Stimulated activated CD4-positive, alpha-beta T cell treated with anti-CD3 and anti-CD28 coated beads, Interleukin-12 subunit alpha, Interleukin-12 subunit beta, amount 100 ng/mL, for 4 hours (primary cell): ENCODE results near the gene LZTS2.

ENCODE experiments used
- DNase-seq: peaks from one replicate; pipeline ENCODE4 v3.0.0-alpha.2; 2020

The LZTS2 gene

GRCh38 chr10:100998991-100999741 lies 442 bp upstream of the LZTS2 start:
- DNase-seq: peak; percentile 78

DNA sequence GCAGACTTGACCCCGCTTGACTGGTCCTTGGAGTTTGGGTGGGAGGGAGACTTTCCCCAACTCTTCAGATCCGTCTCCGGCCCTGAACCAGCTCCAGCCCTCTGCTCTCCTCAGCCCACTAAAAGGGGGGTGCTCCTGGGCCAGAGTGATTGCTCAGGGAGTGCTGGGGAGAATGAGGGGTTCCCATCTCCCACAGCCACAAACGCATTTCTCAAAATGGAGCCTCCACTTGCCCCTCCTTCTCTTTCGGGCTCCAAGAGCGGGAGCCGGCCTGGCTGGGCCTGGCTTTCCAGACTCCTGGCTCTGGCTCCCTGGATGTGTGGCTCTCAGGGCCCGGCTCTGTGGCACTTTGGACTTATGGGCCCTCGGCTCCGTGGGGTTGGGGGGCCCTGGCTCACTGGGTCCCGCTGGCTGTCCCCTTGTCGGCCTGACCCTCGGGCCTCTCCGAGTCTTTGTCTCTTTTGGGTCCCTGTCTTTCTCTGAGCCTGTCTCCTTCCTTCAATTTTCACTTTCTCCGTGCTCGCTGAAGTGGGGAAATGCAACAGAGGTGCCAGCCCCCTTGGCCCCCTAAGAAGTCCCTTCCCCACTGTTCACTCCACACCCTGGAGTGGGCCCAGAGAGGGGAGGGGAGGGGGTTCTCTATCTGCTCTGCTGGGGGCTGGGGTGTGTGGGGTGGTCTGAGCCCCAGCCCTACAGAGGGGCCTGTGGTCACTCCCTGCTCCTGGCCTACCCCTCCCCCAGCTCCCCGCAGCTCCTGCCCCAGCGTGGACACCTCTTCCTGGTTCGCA lies 713 bp downstream of the LZTS2 start:
- DNase-seq: no peak

DNA sequence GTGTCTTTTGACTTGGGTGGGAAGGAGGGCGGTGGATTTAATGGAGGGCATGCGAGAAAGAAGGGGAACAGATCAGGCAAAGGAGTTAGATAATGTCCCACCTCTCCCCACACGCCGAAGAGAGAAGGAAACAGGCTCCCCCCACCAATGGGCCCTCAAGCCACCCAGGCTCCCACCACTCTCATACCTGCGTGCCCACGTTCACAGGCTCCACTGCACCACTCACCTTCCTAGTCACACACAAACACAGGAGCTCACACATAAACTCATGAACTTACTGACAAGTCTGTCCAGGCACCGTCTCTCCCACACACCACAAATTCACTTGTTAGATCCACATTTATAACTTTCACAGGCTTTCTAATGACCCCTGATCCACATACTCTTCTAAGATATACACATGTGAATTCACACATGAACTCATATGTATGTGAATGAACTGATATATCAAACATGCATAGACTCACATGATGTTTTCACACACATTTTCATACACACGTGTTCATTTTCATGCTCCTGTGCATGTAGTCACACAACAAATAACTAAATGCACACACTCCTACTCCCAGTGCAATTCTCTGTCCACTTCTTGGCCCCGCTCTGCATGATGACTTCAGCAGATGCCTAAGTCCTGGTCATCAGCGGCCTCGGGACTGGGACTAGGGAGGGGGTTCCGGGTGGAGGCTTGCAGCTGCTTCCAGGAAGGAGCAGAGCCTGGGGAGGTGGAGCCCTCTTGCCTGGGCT lies 1.5 kb downstream of the LZTS2 start:
- no peak for DNase-seq

DNA sequence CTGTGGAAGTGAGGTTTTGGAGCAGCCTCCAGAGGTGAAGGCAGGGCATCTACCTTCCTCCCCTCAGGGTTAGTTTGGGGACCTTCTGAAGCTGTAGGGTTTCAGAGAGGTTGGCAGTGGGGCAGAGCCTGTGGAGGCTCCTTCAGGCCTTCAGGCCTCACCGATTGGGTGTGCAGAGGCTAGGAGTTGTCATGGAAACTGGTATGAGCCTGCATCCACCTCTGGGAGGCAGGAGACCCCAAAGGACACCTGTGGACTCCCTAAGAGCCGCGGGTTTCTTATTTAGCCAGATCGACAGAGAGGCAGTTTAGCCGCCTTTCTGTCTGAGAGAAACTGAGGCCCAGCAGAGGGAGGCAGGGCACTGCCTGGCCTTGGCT lies 2.0 kb downstream of the LZTS2 start:
- no peak for DNase-seq

DNA sequence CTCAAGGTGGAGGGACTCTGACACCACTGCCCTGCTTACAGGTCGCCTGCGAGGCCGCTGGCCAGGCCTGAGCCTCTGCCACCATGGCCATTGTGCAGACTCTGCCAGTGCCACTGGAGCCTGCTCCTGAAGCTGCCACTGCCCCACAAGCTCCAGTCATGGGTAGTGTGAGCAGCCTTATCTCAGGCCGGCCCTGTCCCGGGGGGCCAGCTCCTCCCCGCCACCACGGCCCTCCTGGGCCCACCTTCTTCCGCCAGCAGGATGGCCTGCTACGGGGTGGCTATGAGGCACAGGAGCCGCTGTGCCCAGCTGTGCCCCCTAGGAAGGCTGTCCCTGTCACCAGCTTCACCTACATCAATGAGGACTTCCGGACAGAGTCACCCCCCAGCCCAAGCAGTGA lies 2.8 kb downstream of the LZTS2 start:
- no peak for DNase-seq

DNA sequence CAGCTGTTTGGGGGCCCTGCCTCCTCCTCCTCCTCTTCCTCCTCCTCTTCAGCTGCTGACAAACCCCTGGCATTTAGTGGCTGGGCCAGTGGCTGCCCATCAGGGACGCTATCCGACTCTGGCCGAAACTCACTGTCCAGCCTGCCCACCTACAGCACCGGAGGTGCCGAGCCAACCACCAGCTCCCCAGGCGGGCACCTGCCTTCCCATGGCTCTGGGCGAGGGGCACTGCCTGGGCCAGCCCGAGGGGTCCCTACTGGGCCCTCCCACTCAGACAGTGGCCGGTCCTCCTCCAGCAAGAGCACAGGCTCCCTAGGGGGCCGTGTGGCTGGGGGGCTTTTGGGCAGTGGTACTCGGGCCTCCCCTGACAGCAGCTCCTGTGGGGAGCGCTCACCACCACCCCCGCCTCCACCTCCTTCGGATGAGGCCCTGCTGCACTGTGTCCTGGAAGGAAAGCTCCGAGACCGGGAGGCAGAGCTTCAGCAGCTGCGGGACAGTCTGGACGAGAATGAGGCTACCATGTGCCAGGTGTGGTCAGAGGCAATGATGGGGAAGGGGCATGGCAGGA lies 4.1 kb downstream of the LZTS2 start:
- no peak for DNase-seq

DNA sequence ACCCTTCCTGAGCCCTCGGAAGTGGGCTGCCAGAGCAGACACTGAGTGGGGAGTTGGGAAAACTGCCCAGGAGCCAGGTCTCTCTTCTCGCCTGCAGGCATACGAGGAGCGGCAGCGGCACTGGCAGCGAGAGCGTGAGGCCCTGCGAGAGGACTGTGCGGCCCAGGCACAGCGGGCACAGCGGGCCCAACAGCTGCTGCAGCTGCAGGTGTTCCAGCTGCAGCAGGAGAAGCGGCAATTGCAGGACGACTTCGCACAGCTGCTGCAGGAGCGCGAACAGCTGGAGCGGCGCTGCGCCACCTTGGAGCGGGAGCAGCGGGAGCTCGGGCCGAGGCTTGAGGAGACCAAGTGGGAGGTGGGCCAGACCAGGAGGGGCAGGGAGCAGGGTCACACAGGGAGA lies 5.8 kb downstream of the LZTS2 start:
- no peak for DNase-seq

- no peak for DNase-seq
Measured at GRCh38 chr10:101005869-101006567, 6.4 kb downstream of the LZTS2 start.

DNA sequence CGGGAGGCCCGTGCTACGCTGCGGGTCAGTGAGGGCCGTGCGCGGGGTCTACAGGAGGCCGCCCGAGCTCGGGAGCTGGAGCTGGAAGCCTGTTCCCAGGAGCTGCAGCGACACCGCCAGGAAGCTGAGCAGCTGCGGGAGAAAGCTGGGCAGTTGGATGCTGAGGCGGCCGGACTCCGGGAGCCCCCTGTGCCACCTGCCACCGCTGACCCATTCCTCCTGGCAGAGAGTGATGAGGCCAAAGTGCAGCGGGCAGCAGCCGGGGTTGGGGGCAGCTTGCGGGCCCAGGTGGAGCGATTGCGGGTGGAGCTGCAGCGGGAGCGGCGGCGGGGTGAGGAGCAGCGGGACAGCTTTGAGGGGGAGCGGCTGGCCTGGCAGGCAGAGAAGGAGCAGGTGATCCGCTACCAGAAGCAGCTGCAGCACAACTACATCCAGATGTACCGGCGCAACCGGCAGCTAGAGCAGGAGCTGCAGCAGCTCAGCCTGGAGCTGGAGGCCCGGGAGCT lies 7.0 kb downstream of the LZTS2 start:
- no peak for DNase-seq

DNA sequence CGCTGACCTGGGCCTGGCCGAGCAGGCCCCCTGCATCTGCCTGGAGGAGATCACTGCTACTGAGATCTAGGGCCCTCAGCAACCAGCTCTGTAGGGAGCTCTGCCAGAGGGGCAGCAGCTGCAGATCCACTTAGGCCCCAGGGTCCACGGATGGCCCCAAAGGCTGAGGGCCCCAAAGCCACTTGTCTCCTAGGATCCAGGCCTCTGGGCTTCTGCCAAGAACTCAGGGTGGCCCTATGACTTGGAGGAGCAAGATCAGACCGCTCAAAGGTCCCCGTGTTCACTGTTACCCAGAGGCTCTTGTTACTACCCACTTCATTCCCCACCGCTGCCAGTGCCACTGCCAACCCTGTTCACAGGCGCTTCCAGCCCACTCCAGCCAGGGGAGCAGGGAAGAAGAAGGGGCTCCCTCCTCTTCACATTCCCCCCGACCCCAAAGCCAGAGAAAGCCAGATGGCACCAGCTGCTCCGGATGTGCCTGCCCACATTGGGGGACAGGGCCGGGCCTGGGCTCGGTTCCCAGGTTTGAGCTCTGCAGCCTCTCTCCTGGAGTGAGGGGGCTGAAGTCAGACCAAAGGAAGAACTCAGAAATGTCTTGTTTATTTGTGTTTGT lies 7.6 kb downstream of the LZTS2 start:
- no peak for DNase-seq

GRCh38 chr10:101007915-101008822 lies 8.6 kb downstream of the LZTS2 start:
- no peak for DNase-seq

- DNase-seq: no peak
Measured at GRCh38 chr10:101008823-101009423, 9.3 kb downstream of the LZTS2 start.

GRCh38 chr10:101010329-101010728 lies 10.7 kb downstream of the LZTS2 start:
- DNase-seq: no peak

DNA sequence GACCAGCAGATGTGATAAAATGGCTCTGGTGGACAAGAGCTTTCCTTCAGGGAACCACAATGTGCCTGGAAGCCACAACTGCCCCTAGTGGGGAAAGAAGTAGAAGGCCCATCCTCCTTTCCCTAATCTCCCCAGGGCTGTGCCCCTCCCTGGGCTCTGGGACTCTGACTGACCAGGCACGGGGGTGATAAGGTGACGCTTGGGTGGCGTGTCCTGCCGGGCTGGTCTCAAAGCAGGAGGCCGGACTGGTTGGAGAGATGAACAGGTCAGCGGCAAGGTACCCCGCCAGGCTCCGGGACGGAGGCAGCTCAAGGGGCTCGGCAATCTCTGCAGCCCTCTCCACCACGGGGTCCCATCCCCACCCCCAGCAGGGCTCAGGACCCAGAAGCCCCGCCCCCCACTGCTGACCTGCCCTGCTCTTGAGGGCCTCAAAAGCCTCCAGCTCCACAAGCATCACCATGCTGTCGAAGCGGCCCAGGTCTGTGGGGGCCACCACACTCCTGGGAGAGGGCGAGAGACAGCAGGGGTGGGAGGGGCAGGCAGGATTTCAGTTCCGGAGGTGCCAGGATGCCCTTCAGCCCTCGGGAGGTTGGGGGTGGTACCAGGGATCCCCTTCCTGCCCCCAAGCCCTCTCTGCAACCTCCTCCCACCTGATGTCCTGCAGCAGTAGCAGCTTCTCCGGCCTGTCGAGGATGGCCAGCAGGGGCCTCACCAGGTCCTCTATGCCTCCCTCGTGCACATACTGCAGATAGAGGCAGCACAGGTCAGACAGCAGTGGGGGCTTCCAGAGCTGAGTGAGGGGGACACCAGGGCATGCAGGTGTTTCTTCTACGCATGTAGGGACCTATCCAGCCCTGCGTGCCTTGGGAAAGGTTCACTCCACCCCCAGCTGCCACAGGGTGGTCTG lies 12.2 kb downstream of the LZTS2 start:
- no peak for DNase-seq

DNA sequence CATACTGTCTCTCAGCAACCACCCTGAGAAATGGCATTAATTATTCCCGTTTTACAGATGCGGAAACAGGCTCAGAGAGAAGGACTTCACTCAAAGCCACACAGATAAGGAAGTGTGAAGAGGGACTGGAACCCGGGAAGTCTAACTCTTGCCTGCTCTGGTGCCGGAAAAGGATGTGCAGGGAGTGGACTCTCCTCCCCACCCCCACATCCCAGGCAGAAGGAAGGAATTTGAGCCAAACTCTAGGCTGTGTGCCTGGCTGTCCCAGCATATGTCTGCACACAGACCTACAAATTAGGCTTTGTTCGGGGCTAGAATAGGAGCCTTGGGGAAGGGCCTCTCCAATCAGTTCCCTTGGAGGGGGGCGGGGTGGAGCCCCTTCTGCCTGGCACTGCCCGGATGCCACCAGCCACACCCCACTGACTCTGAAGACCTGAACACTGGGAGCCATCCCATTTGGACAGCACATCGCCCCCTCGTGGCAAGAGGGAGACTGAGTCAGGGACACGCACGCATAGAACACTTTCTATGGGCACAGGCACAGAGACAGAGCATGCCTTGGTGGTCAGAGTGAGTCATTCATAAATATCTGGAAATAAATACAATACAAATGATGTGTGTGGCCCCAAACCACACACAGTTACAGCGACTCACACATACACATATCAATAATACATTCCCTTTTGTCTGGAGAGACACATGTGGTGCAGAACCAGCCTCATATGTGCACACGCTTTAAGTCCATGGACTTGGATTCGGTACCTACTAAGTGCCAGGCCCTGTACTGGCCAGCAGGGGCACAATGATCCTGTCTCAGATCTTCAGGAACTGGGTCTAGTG lies 13.1 kb downstream of the LZTS2 start:
- peak; percentile 71 for DNase-seq

DNA sequence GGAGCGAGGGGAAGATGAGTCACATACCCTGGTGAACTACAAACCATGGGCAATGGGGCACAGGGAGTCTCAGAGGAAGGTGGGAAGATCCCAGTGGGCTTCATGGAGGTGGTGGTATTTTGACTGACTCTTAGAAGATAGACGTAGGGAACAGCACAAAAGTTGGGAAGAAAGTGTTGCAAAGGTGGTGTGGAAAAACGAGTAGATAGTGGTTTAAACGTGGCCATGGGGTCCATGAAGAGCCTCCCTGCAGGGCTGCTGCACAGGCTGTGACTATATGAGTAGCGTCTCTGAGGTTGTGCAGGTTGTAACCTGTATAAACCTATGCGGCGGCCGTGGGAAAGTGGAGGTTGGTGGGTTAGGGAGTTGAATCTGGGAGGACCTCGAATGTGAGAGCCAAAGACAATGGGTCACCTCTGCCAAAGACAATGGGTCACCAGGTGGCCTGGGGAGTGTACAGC lies 13.8 kb downstream of the LZTS2 start:
- no peak for DNase-seq

GRCh38 chr10:101014230-101014884 lies 14.7 kb downstream of the LZTS2 start:
- peak; percentile 72 for DNase-seq
